SK-N-SH (cell line): Measurements from ENCODE around the gene KRT72. TPM values are rescaled to one million over a fixed set of nuclear protein-coding genes. Genes with fewer than 3 reads are reported as not detected.

Experiments
- CTCF ChIA-PET: fragments of 300-600, 350-600 bp; formaldehyde crosslinking; extraction: SDS; loops from one replicate; lab custom pipeline; 2021; lab: Yijun Ruan, JAX
- POLR2A ChIA-PET: fragments of 350-600 bp; sonication (Branson Sonifier 250); formaldehyde crosslinking; extraction: SDS; loops from one replicate; lab custom pipeline; 2020; ENCODE audit warnings: antibody characterized with exemption, inconsistent platforms; lab: Yijun Ruan, JAX
- DNase-seq: peaks from one replicate; pipeline ENCODE4 v3.0.0; 2012
- H2AFZ ChIP-seq: fragments of 200-600 bp; sonication (generic); 2 replicates; pipeline ENCODE4 v1.8.1; 2016; ENCODE audit warnings: antibody characterized with exemption, mild to moderate bottlenecking, low read depth
- H3F3A ChIP-seq: fragments of 200-600 bp; sonication (generic); replicated peaks from 2 replicates; pipeline ENCODE3; 2016; ENCODE audit warnings: antibody characterized with exemption, mild to moderate bottlenecking; ENCODE audit not compliant: insufficient read depth
- H3K27ac ChIP-seq, 2 experiments: fragments of 200-500 bp in 1 of 2; fragments of 200-600 bp in 1 of 2; sonication (Bioruptor generic) in 1 of 2; sonication (generic), shearing (Covaris generic) in 1 of 2; 2 replicates each; pipeline versions ENCODE4 v1.5.1 to v1.6.1; 2014 to 2016; ENCODE audit warnings: low read depth in 2 of 2, inconsistent platforms in 1 of 2, low read length in 1 of 2, mild to moderate bottlenecking in 1 of 2, mixed read lengths in 1 of 2
- H3K27me3 ChIP-seq: fragments of 200-600 bp; sonication (generic), shearing (Covaris generic); 2 replicates; pipeline ENCODE4 v1.6.1; 2016; ENCODE audit warnings: mixed run types; ENCODE audit not compliant: insufficient read depth
- H3K36me3 ChIP-seq, 2 experiments: fragments of 200-500 bp in 1 of 2; fragments of 200-600 bp in 1 of 2; sonication (Bioruptor generic) in 1 of 2; sonication (generic) in 1 of 2; replicated peaks in 1 of 2; 2 replicates each; pipeline versions ENCODE3 to v1.5.1; 2014 to 2016; ENCODE audit warnings: low read length in 1 of 2, mild to moderate bottlenecking in 1 of 2; ENCODE audit not compliant: insufficient read depth in 2 of 2, control insufficient read depth in 1 of 2
- H3K4me1 ChIP-seq, 2 experiments: fragments of 200-500 bp in 1 of 2; fragments of 200-600 bp in 1 of 2; sonication (Bioruptor generic) in 1 of 2; sonication (generic), shearing (Covaris generic) in 1 of 2; 2 replicates each; pipeline versions ENCODE4 v1.5.1 to v1.6.1; 2014 to 2016; ENCODE audit warnings: low read depth in 1 of 2, low read length in 1 of 2, mixed run types in 1 of 2; ENCODE audit not compliant: insufficient read depth in 2 of 2, control insufficient read depth in 1 of 2
- H3K4me2 ChIP-seq: fragments of 200-600 bp; sonication (generic), shearing (Covaris generic); 2 replicates; pipeline ENCODE4 v1.6.1; 2017; ENCODE audit warnings: mixed run types
- H3K4me3 ChIP-seq, 2 experiments: fragments of 200-500 bp in 1 of 2; fragments of 200-600 bp in 1 of 2; sonication (Bioruptor generic) in 1 of 2; sonication (generic), shearing (Covaris generic) in 1 of 2; 2 replicates each; pipeline versions ENCODE4 v1.5.1 to v1.8.1; 2014 to 2016; ENCODE audit warnings: low read depth in 2 of 2, inconsistent platforms in 1 of 2, low read length in 1 of 2, mild to moderate bottlenecking in 1 of 2, mixed read lengths in 1 of 2, moderate library complexity in 1 of 2
- H3K79me2 ChIP-seq: fragments of 200-600 bp; sonication (generic); 2 replicates; pipeline ENCODE4 v1.8.1; 2017; ENCODE audit warnings: mild to moderate bottlenecking; ENCODE audit not compliant: insufficient read depth
- H3K9ac ChIP-seq: fragments of 200-600 bp; sonication (generic); 2 replicates; pipeline ENCODE4 v1.6.1; 2017; ENCODE audit warnings: mixed run types
- H3K9me2 ChIP-seq: fragments of 200-600 bp; sonication (generic); 2 replicates; pipeline ENCODE4 v1.6.1; 2017; ENCODE audit warnings: mixed run types
- H3K9me3 ChIP-seq: fragments of 200-600 bp; sonication (generic); 2 replicates; pipeline ENCODE4 v1.6.1; 2017; ENCODE audit warnings: mixed run types, mild to moderate bottlenecking, moderate library complexity
- H4K20me1 ChIP-seq: fragments of 200-600 bp; sonication (generic); 2 replicates; pipeline ENCODE4 v1.6.1; 2017; ENCODE audit warnings: mild to moderate bottlenecking, mixed run types; ENCODE audit not compliant: insufficient read depth
- CHD2 ChIP-seq: fragments of 150-350 bp; IDR thresholded peaks from 2 replicates; pipeline ENCODE4 v1.6.1; 2018; ENCODE audit warnings: low read length; ENCODE audit not compliant: partially characterized antibody
- ELF1 ChIP-seq: IDR thresholded peaks from 2 replicates; pipeline ENCODE4 v1.4.0; 2012
- EP300 ChIP-seq, 2 experiments: IDR thresholded peaks; 2 replicates each; pipeline versions ENCODE4 v1.4.0 to v1.6.1; 2012; ENCODE audit warnings: borderline replicate concordance in 1 of 2, low read depth in 1 of 2, low read length in 1 of 2
- EZH2phosphoT487 ChIP-seq: fragments of 200-600 bp; sonication (generic); IDR thresholded peaks from 2 replicates; pipeline ENCODE4 v1.6.1; 2017; ENCODE audit warnings: low read depth, mixed run types, mild to moderate bottlenecking, antibody characterized with exemption, moderate library complexity, borderline replicate concordance
- FOSL2 ChIP-seq: IDR thresholded peaks from 2 replicates; pipeline ENCODE4 v1.4.0; 2012; ENCODE audit warnings: low read depth, mild to moderate bottlenecking, moderate library complexity, borderline replicate concordance
- FOXJ3 ChIP-seq: sonication (generic); formaldehyde crosslinking; IDR thresholded peaks from 2 replicates; pipeline ENCODE4 v1.5.1; 2020; ENCODE audit warnings: mild to moderate bottlenecking, missing genetic modification reagents
- FOXM1 ChIP-seq: IDR thresholded peaks from 2 replicates; pipeline ENCODE4 v1.4.0; 2012; ENCODE audit warnings: low read depth, mild to moderate bottlenecking
- GABPA ChIP-seq: IDR thresholded peaks from 2 replicates; pipeline ENCODE4 v1.4.0; 2012; ENCODE audit warnings: low read depth, mild to moderate bottlenecking
- MEF2A ChIP-seq: IDR thresholded peaks from 2 replicates; pipeline ENCODE4 v1.4.0; 2012; ENCODE audit warnings: low read depth, borderline replicate concordance
- NRF1 ChIP-seq: IDR thresholded peaks from 2 replicates; pipeline ENCODE4 v1.6.1; 2012; ENCODE audit warnings: low read depth, mild to moderate bottlenecking, low read length
- POLR2AphosphoS5 ChIP-seq: IDR thresholded peaks from 2 replicates; pipeline ENCODE4 v1.6.1; 2012; ENCODE audit warnings: low read depth, low read length
- RCOR1 ChIP-seq: fragments of 150-350 bp; IDR thresholded peaks from 2 replicates; pipeline ENCODE4 v1.6.1; 2017; ENCODE audit warnings: antibody characterized with exemption, low read length
- RFX5 ChIP-seq: IDR thresholded peaks from 2 replicates; pipeline ENCODE4 v1.6.1; 2012; ENCODE audit warnings: mild to moderate bottlenecking, improper control_type of control experiment, low read length
- TAF1 ChIP-seq: IDR thresholded peaks from 2 replicates; pipeline ENCODE4 v1.6.1; 2012; ENCODE audit warnings: low read depth, mild to moderate bottlenecking, low read length, moderate library complexity, borderline replicate concordance
- TCF12 ChIP-seq: IDR thresholded peaks from 2 replicates; pipeline ENCODE4 v1.4.0; 2012
- WGBS: methylation state at CpG from one replicate; pipeline ENCODE4 v1.1.6; 2017; ENCODE audit warnings: low lambda C conversion rate; 5-methylcytosine and 5-hydroxymethylcytosine counted together
- polyA plus RNA-seq, 3 experiments: library from polyadenylated mRNA; depleted of rRNA; stranded (reverse); fragments of >200 nt; gene quantifications; 2 replicates each; pipeline ENCODE4 v1.2.3, GENCODE V29; 2012
- TF ChIP-seq, protein P1 (sequence below): fragments of 200-600 bp; sonication (generic); IDR thresholded peaks from 2 replicates; pipeline ENCODE4 v1.6.1; 2017; ENCODE audit warnings: antibody characterized with exemption, mild to moderate bottlenecking, moderate library complexity
- TF ChIP-seq, protein P2 (sequence below): IDR thresholded peaks from 2 replicates; pipeline ENCODE4 v1.4.0; 2012; ENCODE audit warnings: low read depth, borderline replicate concordance
- TF ChIP-seq, protein P3 (sequence below): fragments of 150-350 bp; IDR thresholded peaks from 2 replicates; pipeline ENCODE4 v1.6.1; 2017; ENCODE audit warnings: antibody characterized with exemption, low read length, low read depth, borderline replicate concordance

Gene KRT72
- polyA plus RNA-seq, 1 of the 3 experiments (the other 2 are of a cell fraction): not detected

GRCh38 chr12:52607314-52607713 is 6.1 kb upstream of the KRT72 start:
- Histone ChIP-seq H3K9me2 (no peaks in the 10 kb centered on the region), H3K4me2 (no peak overlapping the region), H4K20me1 (no peaks in the 10 kb centered on the region), H3K36me3 (no peaks in the 10 kb centered on the region), H3K4me1 (no peaks in the 10 kb centered on the region), H2AFZ (no peak overlapping the region), H3K79me2 (no peaks in the 10 kb centered on the region), H3F3A (no peaks in the 10 kb centered on the region), H3K27ac (no peak overlapping the region), H3K9ac (no peak overlapping the region), H3K27me3 (peaks cover 25% of the 10 kb centered on the region; the same call in 1 of the 2 replicates), H3K4me3 (no peak overlapping the region), H3K9me3 (no peaks in the 10 kb centered on the region)
- TF ChIP-seq CHD2 (no peak), GABPA (no peak), RFX5 (no peak), NRF1 (no peak), FOXM1 (no peak), TCF12 (no peak)
- DNase-seq: no peak
- ChIA-PET POLR2A (no interaction called here), CTCF (interaction anchor here (0.6 kb wide), 1 partner anchor 105 kb away, joined by 3 read pairs; no protein-coding TSS in a partner anchor)
- 7% methylated on average over 1 of the region's 1 CpG for WGBS

DNA sequence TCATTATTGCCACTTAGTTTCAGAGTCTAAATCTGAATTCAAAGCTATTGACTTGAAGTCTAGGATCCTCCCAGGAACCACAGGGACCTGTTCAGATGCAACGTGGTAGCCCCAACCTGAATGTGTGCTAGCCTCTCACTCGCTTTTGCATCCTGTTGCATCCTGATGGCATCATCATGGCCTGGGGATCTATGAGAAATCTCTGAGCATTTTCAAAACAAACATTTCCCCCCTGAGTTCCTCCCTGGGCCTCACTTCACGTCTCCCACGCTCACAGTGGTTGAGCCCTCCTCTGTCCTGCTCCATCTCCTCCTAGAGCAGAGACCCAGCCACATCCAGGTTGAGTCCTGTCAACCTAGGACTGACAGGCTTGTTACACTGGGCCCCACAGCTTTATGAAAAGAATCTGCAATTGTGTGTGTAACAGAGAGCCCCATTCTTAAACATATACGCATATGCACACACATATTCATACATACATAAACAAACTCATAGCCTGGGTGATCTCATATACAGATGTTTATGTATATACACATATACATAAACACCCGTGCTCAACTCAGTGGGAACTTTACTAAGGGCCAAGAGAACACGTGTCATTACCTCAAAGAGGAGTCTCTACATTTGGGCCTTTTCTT is 5.4 kb upstream of the KRT72 start:
- WGBS: 19% methylated on average over 7 of the region's 7 CpGs
- POLR2A ChIA-PET: no interaction called here
- Histone ChIP-seq H3F3A (no peaks in the 10 kb centered on the region), H4K20me1 (no peaks in the 10 kb centered on the region), H3K9me2 (no peaks in the 10 kb centered on the region), H3K4me1 (no peaks in the 10 kb centered on the region), H3K9ac (no peak overlapping the region), H3K36me3 (no peaks in the 10 kb centered on the region), H2AFZ (no peak overlapping the region), H3K27ac (no peak overlapping the region), H3K4me2 (no peak overlapping the region), H3K79me2 (no peaks in the 10 kb centered on the region), H3K27me3 (peaks cover 31% of the 10 kb centered on the region; the same call in 1 of the 2 replicates), H3K9me3 (no peaks in the 10 kb centered on the region), H3K4me3 (no peak overlapping the region)
- TF ChIP-seq GABPA (no peak), CHD2 (no peak), MEF2A (no peak)
- TF ChIP-seq, protein P1, sequence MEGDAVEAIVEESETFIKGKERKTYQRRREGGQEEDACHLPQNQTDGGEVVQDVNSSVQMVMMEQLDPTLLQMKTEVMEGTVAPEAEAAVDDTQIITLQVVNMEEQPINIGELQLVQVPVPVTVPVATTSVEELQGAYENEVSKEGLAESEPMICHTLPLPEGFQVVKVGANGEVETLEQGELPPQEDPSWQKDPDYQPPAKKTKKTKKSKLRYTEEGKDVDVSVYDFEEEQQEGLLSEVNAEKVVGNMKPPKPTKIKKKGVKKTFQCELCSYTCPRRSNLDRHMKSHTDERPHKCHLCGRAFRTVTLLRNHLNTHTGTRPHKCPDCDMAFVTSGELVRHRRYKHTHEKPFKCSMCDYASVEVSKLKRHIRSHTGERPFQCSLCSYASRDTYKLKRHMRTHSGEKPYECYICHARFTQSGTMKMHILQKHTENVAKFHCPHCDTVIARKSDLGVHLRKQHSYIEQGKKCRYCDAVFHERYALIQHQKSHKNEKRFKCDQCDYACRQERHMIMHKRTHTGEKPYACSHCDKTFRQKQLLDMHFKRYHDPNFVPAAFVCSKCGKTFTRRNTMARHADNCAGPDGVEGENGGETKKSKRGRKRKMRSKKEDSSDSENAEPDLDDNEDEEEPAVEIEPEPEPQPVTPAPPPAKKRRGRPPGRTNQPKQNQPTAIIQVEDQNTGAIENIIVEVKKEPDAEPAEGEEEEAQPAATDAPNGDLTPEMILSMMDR: no peak
- no peak for DNase-seq
- CTCF ChIA-PET: interaction anchor here (1.1 to 1.2 kb wide), 4 partner anchors 24 to 278 kb away, joined by 3 to 4 read pairs (median 3); no protein-coding TSS in a partner anchor

DNA sequence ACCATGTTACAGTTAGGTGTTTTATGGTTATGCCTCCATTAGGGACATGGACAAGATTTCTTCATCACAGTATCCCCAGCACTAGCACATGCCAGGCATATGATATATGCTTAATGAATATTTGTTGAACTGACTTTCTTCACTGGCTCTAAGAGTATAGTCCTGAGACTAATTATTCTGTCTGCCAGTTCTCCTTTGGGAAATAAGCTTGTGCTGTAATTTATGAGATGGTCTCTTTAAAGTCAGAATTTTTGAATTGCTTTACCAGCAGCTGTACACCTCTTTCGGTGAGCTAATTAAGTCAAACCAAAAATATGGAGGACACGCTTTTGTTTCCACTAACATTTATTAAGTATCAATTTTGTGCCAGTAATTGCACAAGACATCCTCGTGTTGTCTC is 4.8 kb upstream of the KRT72 start:
- POLR2A ChIA-PET: no interaction called here
- H3K79me2 ChIP-seq: no peaks in the 10 kb centered on the region
- no peak overlapping the region for H3K4me3 ChIP-seq
- H3K36me3 ChIP-seq: no peaks in the 10 kb centered on the region
- no peaks in the 10 kb centered on the region for H3K9me2 ChIP-seq
- CTCF ChIA-PET: interaction anchor here (0.6 to 1.2 kb wide), 5 partner anchors 9 to 279 kb away, joined by 3 to 4 read pairs (median 3); no protein-coding TSS in a partner anchor
- no peak overlapping the region for H3K4me2 ChIP-seq
- DNase-seq: no peak
- H3K9ac ChIP-seq: no peak overlapping the region
- H3K4me1 ChIP-seq: no peaks in the 10 kb centered on the region
- no peaks in the 10 kb centered on the region for H3K9me3 ChIP-seq
- H2AFZ ChIP-seq: no peak overlapping the region
- H3K27me3 ChIP-seq: peaks cover 31% of the 10 kb centered on the region
- no peaks in the 10 kb centered on the region for H3F3A ChIP-seq
- no peaks in the 10 kb centered on the region for H4K20me1 ChIP-seq
- 15% methylated on average over 3 of the region's 3 CpGs for WGBS
- H3K27ac ChIP-seq: no peak overlapping the region
- TF ChIP-seq EP300 (IDR thresholded peaks at IDR 0.05; ENCODE audit: borderline replicate concordance in 1 of 2, low read depth in 1 of 2, low read length in 1 of 2): no peak
- TF ChIP-seq, protein P2, sequence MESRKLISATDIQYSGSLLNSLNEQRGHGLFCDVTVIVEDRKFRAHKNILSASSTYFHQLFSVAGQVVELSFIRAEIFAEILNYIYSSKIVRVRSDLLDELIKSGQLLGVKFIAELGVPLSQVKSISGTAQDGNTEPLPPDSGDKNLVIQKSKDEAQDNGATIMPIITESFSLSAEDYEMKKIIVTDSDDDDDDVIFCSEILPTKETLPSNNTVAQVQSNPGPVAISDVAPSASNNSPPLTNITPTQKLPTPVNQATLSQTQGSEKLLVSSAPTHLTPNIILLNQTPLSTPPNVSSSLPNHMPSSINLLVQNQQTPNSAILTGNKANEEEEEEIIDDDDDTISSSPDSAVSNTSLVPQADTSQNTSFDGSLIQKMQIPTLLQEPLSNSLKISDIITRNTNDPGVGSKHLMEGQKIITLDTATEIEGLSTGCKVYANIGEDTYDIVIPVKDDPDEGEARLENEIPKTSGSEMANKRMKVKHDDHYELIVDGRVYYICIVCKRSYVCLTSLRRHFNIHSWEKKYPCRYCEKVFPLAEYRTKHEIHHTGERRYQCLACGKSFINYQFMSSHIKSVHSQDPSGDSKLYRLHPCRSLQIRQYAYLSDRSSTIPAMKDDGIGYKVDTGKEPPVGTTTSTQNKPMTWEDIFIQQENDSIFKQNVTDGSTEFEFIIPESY: no peak
- TF ChIP-seq TAF1: no peak
- no peak for TF ChIP-seq RCOR1
- no peak for TF ChIP-seq RFX5
- TF ChIP-seq EZH2phosphoT487: no peak
- TF ChIP-seq ELF1: no peak
- no peak for TF ChIP-seq POLR2AphosphoS5
- no peak for TF ChIP-seq FOXJ3 (CRISPR knock-in tag)
- TF ChIP-seq FOSL2: no peak
- TF ChIP-seq, protein P3, sequence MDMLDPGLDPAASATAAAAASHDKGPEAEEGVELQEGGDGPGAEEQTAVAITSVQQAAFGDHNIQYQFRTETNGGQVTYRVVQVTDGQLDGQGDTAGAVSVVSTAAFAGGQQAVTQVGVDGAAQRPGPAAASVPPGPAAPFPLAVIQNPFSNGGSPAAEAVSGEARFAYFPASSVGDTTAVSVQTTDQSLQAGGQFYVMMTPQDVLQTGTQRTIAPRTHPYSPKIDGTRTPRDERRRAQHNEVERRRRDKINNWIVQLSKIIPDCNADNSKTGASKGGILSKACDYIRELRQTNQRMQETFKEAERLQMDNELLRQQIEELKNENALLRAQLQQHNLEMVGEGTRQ: no peak
